SK-MEL-5 (cell line): ENCODE data around the gene FOXK1. TPM values are rescaled to one million over a fixed set of nuclear protein-coding genes. Genes with fewer than 3 reads are reported as not detected.
"Not testable (repeated sequence)": the region's sequence is repeated elsewhere in the genome, so short reads cannot be mapped to it uniquely, and the experiment has no call there.

Experiments used
- DNase-seq: peaks from one replicate; pipeline ENCODE4 v3.0.0-alpha.2; 2016; ENCODE audit warnings: low read depth, low spot score
- in situ Hi-C: cut with HindIII; loops from 2 replicates; pipeline ENCODE4 v1.10.0; 2016; ENCODE audit warnings: low sequenced_read_pairs, high pct_unique_total_duplicates, low pct_unique_long_range_greater_than_20kb
- total RNA-seq: library from RNA; depleted of rRNA; stranded (reverse); fragments of >200 nt; shearing (Covaris generic); gene quantifications from 2 replicates; pipeline ENCODE4 v1.2.3, GENCODE V29; 2014

FOXK1 gene
- total RNA-seq, 1 experiment from 2014 or later = 14.5 TPM

- no peak for DNase-seq
- in situ Hi-C loops = no loop called here
These were observed 9.1 kb downstream of the FOXK1 start for GRCh38 chr7:4690953-4691856.

GRCh38 chr7:4692055-4692454 lies 10.0 kb downstream of the FOXK1 start:
- no peak for DNase-seq
- in situ Hi-C loops = no loop called here

GRCh38 chr7:4692622-4693021 lies 10.5 kb downstream of the FOXK1 start:
- in situ Hi-C loops, DNase-seq: not testable (repeated sequence)

DNA sequence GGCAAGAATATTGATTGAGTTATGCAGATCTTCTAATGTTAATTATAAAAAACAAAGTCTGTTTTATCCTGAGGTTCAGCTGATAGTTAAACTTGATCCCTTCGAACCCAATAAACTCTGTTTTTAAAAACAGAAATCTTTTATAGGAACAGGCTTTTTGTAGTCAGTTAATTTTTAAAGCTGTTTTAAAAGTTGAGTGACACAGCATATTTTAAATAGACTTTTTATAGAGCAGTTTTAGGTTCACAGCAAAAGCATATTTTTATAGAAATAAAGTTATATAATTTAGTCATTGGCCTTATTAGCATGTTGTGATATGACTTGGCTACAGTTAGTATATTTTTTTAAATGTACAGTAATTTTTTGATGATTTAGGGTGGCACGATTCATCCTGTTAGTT lies 11.1 kb downstream of the FOXK1 start:
- in situ Hi-C loops = no loop called here
- no peak for DNase-seq

- in situ Hi-C loops = no loop called here
- no peak for DNase-seq
These were observed 11.7 kb downstream of the FOXK1 start for GRCh38 chr7:4693749-4694148.

DNA sequence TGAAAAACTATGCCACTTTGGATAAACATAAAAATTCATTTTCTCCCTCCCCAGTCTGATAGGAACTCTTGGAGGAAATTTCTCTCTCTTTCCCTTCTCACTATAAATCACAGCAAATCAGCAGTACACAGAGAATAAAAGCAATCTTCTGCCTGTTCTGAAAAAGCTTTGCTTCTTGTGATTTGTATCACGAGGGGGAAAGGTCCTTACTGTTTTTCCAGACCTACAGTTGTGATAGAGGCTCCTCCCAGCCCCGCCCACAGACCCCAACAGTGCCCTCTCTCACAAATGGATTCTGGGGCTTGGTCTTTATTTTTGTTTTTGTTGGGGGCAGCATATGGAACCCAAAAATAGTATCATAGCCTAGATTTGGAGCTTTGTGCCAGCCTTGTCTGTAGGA lies 12.2 kb downstream of the FOXK1 start:
- DNase-seq = no peak

GRCh38 chr7:4698707-4699275 lies 16.7 kb downstream of the FOXK1 start:
- in situ Hi-C loops = no loop called here
- no peak for DNase-seq

More for the DNA sequence above, 12.2 kb downstream of the FOXK1 start:
- in situ Hi-C loops = no loop called here

- no peak for DNase-seq
- in situ Hi-C loops = no loop called here
These were observed 17.7 kb downstream of the FOXK1 start for GRCh38 chr7:4699841-4700240.

- DNase-seq = no peak
- in situ Hi-C loops = no loop called here
These were observed 18.6 kb downstream of the FOXK1 start for GRCh38 chr7:4700577-4701235.

DNA sequence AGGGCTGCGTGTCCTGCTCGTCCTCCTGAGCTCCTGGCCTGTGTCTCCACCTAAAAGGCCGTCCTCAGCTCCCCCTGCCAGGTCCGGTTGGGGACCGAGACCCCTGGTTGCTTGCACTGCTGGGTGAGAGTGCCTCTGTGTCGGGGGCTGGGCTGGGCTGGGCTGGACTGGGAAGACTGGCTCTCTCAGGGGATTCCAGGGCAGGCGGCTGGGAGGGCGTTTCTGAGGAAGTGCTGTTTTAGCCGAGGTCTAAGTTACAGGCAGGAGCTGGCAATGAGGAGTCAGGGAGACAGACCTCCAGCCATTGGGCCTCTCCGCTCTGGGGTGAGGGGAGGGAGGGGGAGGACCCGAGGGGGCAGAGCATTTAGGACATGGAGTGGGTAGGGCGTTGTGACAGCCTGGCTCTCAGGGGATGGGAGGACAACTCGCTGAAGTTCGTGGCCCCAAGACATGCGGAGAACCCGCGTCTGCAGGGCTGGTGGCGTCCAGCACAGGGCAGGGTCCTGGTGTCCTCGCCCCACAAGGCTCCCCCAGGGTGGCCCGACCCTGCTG lies 20.9 kb downstream of the FOXK1 start:
- in situ Hi-C loops = no loop called here
- DNase-seq = no peak

DNA sequence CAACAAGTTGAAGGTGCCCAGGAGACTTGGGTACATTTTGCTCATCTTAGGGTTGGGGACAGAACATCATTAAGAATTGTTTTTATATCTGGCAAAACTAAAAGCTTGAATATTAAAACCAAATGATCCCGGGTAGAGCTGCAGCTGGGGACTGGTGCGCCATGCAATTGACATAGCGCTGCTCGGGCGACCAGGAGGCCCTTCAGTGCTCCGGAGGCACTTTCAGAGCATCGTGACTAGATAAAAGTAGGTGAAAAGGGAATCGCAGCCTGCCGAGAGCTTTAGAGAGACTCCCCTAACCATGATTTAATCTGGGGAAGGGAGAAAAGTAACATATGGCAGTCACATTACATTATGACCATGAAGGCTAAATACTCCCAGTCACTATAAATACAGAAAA lies 21.4 kb downstream of the FOXK1 start:
- in situ Hi-C loops = no loop called here
- no peak for DNase-seq

GRCh38 chr7:4706384-4707216 lies 24.5 kb downstream of the FOXK1 start:
- in situ Hi-C loops = no loop called here
- no peak for DNase-seq

DNA sequence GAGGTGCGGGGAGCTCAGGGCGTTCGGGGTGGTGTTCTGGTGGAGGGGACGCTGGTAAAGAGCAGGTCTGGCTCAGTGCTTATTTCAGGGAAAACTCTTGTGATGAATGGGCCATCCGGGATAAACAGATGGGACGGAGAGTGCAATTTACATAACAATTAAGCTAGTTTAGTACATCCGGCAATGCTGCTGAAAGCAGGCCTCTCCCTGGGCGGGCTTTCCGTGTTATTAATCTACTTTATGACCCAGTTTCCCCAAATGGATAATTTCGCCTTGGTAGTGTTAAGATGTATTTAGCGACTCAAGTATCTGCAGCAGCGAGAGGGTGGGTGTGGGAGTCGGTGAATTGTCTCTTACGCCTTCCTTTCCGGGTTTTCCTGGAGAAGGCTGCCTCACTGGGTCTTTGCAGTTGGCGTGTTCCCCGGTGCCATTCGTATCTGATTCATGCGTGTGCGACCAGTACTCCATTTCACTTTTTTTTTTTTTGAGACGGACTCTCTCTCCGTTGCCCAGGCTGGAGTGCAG lies 25.2 kb downstream of the FOXK1 start:
- in situ Hi-C loops = no loop called here
- DNase-seq = no peak

GRCh38 chr7:4707980-4708411 lies 25.9 kb downstream of the FOXK1 start:
- DNase-seq = no peak
- in situ Hi-C loops = no loop called here

DNA sequence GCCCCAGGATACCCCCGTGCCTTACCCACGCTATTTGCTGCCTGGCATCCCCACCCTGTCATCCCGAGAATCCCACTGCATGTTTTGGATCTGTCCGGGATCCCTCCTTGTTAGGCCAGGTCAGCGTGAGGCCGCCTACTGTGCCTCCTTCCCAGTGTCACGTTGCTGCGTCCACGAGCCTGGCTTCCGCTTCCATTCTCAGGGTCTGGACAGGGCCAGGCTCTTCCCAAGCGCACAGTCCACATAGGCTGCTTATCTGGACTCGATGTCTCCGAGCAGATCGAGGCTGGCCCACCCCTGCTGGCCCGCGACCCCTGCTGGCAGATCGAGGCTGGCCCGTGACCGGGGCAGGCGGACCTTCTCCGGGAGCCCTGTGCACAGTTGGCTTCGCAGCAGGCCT lies 27.1 kb downstream of the FOXK1 start:
- in situ Hi-C loops = no loop called here
- no peak for DNase-seq

DNA sequence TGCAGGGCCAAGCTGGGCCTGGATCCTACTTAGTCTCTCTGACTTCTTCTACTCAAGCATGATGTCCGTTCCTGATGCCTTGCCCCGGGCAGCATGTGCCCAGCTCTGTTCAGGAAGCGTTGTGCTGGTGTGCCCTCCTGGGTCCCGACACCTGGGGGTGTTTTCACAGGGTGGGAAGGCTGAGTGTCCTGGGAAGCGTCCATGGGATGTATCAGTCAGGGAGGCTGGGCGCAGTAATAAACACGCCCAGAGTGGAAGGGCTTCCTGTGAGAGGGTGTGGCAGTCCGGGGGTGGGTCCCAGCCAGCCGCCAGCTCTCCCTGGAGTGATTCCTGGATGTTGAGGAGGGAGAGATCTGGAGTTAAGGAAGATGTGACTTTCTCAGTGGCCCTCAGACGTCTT lies 29.0 kb downstream of the FOXK1 start:
- in situ Hi-C loops = no loop called here
- DNase-seq = no peak

DNA sequence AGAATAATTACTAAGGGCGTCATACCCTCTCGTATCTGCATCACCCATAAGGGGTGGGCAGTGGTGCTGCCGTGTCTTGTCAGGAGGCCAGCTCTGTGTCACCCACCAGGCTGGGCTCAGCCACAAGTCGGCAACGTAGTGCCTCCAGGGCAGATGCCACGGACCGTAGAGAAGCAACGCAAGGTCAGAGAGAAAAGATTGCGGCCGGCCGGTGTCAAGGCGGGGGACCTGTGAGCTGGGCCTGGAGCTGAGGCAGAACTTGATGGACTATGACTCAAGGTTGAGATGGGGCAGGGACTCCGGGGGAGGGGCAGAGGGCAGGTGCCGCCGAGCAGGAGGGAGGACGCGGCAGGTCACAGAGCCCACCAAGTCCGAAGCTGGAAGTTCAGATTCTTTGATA lies 29.5 kb downstream of the FOXK1 start:
- DNase-seq = no peak
- in situ Hi-C loops = no loop called here
